Stimulated activated CD8-positive, alpha-beta memory T cell treated with anti-CD3 and anti-CD28 coated beads, Interleukin-7, amount 100 ng/mL, for 1 hour (primary cell): ENCODE results near the gene UROS.

ENCODE experiments used
- DNase-seq, 2 donors: peaks; one replicate each; pipeline ENCODE4 v3.0.0-alpha.2; 2020; ENCODE audit warnings: low read depth in 2 of 2

UROS gene

DNA sequence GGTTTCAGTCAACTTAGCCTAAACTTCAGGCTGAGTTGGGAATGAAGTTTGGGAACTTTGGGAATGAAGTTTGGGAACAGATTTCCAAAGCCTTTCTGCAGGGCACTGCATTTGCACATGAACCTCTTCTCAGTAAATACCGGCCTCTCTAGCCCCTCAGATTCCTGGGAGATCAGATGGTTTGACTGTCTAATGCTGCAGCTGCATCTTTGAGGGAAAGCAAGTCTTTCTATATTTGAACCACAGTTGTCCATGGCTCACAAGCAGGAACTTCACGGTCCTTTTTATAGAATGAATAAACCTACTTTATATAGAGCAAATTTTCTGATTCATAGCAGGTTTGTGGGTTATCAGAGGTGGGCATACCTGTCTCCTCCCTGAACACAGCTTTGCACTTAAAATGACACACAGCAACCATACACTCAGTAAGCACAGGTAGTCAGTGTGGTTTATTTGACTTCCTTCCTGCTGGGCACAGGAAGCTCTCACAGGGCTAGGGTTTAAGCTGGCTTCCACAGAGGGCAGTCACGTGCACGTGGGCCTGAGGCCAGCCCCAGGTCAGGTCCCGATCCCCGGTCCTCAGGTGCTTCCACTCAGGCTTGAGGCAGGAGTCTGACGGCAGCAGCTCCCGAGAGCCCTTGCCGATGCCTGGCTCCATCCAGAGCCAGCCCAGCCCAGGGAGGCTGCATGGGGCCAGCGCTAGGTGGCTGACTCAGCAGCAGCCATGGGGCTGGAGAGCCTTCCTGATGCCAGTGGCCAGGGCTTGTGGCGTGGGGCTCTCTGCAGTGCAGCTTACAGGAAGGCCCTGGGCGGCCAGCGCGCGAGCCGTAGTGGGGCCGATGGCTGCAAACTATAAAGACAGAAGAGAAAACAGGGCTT lies 34.7 kb downstream of the UROS start:
- DNase-seq, result no peak

DNA sequence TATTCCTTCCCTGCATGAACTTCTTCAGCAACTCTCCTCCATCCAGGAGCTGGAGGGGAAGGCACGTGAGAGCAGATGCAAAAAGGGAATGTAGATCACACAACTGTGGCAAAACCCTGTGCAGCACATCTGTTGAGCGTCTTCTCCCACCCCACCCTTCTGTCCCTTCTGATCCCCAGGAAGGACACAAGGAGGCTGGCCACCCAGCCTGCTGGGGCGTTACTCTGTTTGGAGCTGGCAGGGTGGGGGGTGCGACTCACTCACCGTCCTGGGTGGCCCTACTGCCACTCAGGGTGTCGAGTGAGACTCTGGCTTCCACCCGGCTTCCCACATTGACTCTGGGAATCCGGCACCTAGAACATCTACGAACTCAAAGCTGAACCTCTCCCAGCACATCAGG lies 37.3 kb downstream of the UROS start:
- DNase-seq, result no peak

DNA sequence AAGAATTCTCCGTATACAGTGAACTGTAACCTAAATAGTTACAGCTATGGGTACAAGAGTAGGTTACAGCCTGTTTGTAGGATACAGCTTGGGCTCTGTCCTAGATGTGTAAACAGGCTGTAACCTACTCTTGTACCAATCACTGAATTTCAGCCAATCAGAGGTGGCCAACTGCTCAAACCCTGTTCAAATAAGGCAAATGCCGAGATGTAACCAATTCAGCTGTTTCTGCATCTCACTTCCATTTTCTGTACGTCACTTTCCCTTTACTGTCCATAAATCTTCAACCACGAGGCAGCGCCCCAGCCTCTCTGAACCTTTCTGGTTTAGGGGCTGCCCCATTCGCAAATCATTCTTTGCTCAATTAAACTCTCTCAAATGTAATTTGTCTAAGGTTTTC lies 39.1 kb downstream of the UROS start:
- DNase-seq, result no peak

DNA sequence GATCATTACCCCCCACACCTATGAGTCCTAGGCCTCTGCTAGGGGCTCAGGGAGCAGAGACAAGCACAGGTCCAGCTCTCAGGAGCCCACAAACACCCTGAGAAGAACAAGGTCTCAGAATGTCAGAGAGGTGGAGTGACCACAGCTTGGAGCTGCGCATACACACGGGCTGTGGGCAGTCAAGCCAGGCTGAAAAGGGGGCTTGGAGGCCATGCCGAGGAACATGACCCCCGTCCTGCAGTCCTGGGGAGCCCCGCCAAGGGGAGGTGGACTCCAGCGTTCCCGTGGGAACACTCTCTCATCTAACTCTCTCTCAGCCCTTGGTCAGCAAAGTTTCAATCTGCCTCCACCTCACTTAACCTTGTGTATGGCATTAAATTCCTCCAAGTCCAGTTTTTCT lies 39.6 kb downstream of the UROS start:
- DNase-seq, result no peak

DNA sequence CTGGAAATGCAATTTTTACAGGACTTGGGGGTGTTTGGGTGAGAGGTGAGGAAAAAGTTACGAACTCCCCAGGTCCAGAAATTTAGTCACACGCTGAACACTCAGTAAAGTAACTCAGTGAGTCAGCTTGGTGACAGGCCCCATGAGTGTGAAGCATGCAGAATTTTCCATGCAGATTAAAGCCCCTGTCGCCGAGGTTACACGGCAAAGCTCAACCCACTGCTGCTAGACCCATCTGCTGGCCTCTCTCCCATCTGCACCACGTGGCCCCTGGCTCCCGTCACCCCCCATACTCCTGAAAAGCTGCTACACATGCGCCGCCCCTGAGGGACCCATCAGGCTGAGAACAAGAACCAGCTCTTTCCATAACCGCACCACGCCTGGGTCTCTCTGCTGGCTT lies 40.4 kb downstream of the UROS start:
- no peak for DNase-seq

DNA sequence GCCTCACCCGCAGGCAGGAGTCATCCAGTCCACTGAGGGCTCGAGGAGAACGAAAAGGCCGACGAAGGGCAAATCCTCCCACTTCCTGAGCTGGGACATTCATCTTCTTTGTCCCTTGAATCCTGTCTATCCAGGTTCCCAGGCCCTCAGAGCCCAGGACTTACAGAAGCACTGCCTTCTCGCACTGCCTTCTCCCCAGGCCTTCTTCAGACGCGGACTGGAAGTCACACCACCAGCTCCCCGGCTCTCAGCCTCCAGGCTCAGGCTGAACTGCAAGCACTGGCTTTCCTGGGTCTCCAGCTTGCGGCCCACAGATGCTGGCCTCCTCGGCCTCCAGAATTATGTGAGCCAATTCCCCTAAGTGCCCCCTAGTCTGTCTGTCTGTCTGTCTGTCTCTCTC lies 41.0 kb downstream of the UROS start:
- DNase-seq, result no peak

DNA sequence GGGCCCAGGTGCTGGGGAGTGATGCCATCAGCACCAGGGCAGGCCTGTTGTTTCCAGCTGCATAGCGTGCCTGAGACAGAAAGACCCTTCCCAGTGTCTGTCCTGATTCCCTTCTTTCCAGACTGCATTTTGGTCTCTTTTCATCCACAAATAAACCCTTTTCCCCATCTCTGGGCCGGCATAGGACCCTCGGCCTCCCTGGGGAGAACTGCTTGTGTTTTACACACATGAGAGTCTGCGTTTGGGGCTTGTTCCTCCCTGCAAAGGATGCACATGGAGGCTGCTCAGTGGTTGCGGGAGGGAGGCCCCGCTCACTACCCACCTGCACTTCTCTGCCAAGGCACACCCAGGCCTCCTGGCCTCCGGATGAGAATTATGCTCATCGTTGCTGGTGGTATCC lies 41.7 kb downstream of the UROS start:
- DNase-seq, result no peak

DNA sequence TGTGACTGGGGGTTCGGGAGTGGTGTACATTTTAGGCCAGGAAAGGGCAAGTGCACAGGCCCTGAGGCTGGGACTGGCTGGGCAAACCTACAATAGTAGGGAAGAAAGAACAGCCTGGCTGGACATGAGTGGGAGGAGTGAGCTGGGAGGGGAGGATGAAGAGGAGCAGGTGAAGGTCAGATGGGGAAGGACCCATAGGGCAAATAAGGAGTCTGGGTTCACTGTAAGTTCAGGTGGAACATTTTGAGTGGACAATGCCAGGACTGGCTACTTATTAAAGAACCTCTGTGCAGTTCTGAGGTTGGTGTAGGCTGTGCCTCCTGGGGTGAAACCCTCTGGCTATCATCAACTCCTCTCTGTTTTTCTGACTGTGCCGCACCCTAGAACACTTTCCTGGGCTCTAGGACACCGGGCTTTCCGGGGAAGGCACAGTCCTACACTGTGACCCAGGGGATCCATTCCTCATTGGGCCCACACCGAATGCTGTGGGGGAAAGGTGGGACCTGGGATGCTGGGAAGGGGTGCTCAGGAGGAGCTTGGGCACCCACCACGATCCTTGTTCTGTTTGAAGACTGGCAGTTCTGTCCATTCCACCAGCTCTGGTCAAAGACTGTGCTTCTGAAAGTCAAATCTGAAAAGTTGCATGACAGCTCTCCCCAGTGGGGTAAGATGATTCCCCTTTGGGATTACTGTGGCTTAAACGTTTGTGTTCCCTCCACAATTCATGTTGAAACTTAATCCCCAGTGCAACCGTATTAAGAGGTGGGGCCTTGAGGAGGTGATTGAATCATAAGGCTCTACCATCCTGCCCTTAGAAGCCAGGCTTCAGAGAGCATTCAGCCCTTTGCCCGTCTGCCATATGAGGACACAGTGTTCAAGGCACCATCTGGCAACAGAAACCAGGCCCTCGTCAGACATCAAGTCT lies 43.4 kb downstream of the UROS start:
- no peak for DNase-seq

DNA sequence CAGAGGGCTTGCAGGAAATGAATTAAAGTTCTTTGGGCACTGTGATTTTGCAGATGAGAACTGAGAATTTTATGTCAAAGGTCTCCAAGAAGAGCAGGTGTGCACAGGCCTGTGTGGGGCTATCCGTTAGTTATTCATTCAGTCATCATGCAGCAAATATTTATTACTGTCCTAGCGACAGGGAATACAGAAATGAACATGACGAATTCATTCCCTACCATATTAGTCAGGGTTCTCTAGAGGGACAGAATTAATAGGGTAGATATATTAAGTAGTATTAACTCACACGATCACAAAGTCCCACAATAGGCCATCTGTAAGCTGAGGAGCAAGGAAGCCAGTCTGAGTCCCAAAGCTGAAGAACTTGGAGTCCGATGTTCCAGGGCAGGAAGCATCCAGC lies 44.5 kb downstream of the UROS start:
- DNase-seq, result no peak

DNA sequence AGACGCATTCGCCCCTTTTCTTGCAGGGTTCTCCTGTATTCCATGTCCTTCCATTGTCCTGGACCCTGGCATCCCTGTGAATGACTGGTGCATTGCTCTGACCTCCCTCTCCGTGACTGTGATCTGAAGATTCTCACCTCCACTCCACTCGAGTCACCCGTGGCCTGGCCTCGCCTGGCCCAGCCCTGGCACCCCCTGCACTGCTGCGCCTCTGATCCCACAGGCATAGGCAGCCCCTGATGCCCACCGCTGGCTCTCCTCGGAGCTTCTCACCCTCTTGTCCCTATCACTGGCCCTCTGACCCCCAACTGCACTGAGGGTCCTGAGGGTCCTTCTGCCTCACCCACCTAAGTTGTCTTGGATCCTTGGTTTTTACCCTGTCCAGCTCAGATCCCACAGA lies 45.3 kb downstream of the UROS start:
- DNase-seq, result no peak

DNA sequence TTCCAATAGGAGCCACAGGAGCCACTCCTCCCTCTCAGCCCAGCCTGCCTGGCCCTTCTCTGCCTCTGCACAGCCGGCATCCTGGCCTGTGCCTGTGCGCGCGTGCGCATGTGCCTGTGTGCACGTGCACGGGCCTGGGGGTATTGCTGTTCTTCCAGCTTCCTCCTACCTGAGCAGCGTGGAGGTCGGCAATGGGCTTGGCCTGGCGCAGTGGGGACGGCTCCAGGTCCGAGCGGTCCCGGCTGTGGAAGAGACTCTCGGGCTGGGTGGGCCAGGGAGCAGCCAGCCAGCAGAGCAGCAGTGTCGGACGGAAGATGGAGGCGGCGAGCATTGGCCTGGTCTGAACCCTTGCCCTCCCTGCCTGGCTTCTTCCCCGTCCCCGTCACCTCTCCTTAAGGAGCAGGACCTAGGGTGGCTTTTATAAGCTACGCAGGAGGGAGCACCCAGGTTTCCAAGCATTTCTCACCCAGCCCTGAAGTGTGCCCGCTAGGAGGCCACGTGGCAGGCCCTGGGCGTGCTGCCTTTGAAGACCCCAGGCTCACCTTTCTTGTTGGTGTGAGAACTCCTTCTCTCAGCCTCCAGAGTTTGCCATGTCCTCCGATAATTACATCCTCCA lies 47.5 kb downstream of the UROS start, which contains the start of gene MMP21:
Gene MMP21, minus strand, starts transcription at position 331 of the 616 bp plus-strand sequence. Its CDS starts 0 bp downstream, at position 331.
- no peak for DNase-seq

DNA sequence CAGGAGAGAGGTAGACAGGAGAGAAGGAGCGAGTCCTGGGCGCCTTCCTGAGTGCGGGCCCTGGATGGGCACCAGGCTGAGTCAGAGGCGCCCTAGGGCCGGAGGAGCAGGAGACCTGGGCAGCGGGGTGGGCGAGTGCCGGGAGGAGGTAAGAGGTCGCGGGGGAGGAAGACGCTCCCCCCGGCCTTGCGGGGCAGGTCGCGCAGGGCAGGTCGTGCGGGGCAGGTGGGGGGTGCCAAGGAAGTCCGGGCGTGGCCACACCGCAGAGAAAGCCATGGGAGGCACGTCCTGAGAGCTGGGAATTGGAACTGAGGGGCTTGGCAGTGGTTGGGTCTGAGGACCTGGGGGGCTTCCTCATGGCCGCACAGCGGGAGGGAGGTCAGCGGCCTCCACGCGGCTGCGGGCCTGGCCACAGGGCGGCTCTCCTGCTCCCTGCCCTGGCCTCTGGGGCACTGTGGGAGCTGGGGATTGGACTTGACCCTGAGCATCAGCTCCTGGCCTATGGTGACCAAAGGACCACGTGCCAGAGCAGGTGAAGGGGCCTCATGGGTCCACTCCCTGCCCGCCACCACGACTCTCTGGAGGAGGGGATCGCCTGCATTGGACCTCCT lies 48.4 kb downstream of the UROS start:
- no peak for DNase-seq

DNA sequence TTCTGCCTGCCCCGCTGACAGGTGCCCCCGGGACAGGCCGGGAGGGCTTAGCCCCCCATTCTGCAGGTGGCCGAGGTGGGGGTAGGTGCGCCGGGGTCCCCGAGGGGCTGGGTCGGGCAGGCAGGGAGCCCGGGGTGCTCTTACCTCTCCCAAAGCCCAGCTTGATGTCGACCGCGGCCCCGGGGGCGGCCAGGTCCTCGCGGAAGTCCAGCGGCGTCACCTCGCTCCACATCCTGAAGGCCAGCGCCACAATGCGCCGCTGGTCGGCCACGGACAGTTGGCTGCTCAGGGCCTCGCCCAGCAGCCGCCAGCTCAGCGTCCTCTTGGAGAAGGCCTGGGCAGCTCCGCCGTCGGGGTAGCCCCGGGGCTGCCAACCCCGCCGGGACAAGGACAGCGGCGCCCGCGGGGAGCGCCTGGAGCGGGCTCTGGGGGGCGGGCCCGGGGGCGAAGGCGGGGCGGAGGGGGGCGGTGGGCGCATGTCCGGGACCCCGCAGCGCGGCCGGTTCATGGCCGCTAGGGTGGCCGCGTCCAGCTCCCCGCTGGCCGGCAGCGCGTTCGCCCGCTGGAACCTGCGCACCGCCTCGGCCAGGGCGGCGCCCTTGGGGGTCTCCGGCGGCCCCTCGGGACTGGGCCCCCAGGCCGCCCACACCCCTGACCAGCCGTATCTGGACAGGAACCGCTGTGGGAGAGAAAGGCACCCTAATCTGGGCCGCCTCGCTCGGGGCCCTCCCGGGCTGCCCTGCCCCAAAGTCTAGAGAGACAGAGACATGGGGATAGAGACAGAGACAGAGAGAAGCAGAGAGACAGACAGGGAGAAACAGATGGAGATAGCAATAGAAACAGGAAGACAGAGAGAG lies 49.1 kb downstream of the UROS start:
- no peak for DNase-seq

DNA sequence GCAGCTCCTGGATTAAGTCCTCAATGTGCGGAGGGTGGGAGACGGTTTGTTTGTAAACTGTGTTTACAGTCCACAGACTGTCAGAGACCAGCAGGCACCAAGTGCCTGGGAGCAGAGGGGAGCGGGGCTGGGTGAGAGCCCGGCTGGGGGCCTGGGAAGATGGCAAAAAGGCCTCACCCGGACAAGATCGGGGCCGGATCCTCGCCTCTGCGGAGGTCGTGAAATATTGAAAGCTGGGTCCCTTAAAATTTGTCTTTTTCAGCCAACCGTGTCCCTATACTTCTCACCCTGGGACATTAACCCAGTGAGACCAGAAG lies 50.2 kb downstream of the UROS start:
- DNase-seq, result no peak

DNA sequence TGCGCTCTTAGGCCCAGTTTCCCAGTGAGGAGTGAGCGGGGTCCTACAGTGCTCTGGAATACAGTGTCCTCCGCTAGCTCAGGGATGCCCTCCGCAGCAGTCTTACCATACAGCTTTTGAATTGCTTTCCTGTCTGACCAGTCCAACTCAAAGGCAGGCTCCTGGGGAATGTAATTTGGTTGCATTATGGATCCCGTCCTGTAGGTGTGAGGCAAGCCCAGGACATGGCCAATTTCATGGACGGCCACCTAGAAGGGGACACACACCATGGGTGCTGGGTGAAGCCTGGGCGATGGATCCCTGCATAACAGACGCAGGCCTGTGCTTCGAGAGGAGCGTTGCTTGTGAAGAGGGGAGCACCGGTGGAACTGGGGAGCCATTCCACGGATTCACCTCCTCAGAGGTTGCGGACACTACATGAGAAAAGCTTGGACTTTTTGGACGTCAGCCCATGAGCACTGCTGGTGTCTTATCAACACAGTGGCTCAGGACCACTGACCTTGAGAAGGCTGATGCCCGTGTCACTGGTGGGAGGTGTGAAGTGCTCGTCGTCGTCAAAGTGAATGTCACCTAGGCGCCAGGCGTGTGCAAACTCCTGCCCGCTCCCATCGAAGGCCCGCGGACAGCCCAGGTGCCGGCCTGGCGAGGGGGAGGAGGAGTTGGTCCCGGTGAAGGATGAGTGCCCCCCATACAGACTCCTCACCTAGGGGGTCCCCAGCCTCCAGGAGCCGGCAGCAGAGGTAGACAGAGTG lies 50.8 kb downstream of the UROS start:
- DNase-seq, result no peak

DNA sequence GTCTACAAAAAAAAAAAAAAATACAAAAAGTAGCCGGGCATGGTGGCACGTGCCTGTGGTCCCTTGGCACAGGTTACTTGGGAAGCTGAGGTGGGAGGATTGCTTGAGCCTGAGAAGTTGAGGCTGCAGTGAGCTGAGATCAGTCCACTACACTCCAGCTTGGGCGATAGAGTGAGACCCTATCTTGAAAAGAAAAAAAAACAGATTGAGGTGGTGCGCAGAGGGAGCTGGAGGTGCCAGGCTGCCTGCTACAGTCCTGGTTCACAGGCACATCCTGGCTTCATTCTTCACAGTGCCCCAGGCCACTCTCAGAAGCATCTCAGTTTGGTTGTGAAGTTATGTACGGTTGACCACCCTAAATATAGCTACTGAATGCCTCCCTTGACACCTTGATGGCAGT lies 52.2 kb downstream of the UROS start:
- DNase-seq, result no peak

DNA sequence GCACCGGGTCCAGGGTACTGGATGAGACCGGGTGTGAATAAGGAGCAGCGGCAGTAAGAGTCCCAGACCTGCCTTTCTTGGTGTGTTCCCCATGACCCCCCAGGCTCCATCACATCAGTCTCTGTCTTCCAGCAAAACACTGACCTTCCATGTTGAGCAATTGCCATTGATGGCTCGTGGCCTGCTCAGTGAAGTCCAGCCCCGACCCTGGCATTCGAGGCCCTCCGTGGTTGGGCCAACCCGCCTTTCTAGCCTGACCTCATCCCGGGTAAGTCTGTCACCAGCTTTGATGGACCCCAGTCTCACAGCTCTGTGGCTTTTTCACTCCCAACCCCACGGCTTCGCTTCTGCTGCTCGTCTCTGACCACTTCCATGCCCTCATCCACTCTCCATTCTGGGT lies 53.9 kb downstream of the UROS start:
- DNase-seq, result no peak

DNA sequence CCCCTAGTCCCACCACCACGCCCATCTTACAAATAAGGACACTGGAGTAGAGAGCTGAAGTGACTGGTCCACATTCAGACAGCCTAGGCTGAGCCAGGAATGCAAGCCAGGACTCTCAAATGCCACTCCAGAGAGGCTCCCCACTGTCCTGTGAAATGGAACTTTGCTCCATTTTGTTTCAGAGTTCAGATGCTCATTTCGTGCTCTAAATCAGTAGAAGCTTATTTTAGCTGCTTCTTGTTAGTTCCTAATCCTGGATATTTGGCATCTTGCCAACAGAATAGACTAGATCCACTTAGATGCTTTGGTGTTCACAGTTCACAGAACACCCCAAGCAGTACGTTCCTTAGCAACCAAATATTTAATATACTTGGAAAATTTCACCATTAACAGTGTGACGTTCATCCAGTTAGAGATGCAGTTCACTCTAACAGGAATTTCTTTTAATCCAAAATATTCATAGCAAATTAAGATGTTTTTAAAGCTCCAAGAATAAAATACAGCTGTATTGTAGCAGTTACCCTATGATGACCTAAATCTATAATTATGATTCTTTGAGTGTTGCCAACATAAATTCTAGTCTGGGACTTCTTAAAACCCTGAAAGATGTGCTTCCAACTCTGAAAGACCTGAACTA lies 54.7 kb downstream of the UROS start:
- no peak for DNase-seq

DNA sequence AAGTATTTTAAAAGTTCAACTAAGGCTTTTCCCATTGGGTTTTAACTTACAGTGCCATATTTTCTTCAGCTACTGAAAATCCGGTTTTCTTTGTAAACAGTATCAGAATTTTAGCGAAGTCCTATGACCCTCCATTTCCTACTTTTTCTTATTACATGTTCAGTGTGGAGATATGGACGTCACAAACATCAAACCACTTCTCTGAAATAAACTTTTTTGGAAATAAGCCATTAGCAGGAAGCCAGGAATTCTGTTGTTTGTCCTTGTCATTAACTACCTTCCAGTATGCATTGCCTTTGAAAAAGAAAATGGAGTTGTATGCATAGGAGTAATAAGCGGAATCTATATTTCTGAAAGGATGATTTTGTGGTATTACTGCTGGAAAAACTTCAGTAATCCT lies 56.5 kb downstream of the UROS start:
- no peak for DNase-seq

DNA sequence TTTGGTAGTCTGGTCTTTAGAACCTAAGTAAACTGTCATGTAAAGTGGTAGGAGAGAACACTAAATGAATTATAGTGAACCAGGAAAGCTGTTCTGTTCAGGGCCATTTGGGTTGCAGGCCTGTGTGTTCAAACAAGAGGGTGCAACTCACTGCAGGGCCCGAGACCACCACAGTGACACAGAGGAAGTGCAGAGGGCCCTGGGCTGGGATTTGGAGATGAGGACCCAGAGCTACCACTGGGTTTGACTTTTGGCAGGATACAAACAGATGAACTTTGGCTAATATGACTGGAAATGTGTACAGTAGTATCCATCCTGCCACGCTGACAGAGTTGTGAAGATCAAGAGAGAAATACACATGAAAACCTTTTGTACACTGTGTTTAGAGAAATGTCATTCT lies 57.2 kb downstream of the UROS start:
- DNase-seq, result no peak
